GM23338 (cell line): ENCODE data around the gene TRPC4.

ENCODE experiments used
- CTCF ChIP-seq, 2 experiments: fragments of 200-600 bp in 1 of 2; sonication (generic) in 1 of 2; conservative IDR thresholded peaks; 2 replicates each; pipeline versions ENCODE4 v1.5.1 to v1.6.1; 2016 to 2017; ENCODE audit warnings: antibody characterized with exemption in 2 of 2, low read depth in 2 of 2, mild to moderate bottlenecking in 2 of 2, moderate library complexity in 1 of 2
- ETS1 ChIP-seq: IDR thresholded peaks from 2 replicates; pipeline ENCODE4 v1.6.1; 2016; ENCODE audit warnings: antibody characterized with exemption
- EZH2 ChIP-seq: fragments of 200-600 bp; sonication (generic); IDR thresholded peaks from one replicate; pipeline ENCODE4 v1.8.0; 2017; ENCODE audit warnings: antibody characterized with exemption, mild to moderate bottlenecking, low read depth; ENCODE audit not compliant: unreplicated experiment
- EZH2phosphoT487 ChIP-seq: fragments of 200-600 bp; sonication (generic); IDR thresholded peaks from one replicate; pipeline ENCODE4 v1.8.1; 2018; ENCODE audit warnings: antibody characterized with exemption; ENCODE audit not compliant: unreplicated experiment
- JUNB ChIP-seq: IDR thresholded peaks from one replicate; pipeline ENCODE4 v1.6.1; 2016; ENCODE audit warnings: antibody characterized with exemption; ENCODE audit not compliant: unreplicated experiment
- NANOG ChIP-seq: IDR thresholded peaks from 2 replicates; pipeline ENCODE4 v1.6.1; 2016; ENCODE audit warnings: antibody characterized with exemption, borderline replicate concordance
- POLR2AphosphoS5 ChIP-seq: IDR thresholded peaks from 2 replicates; pipeline ENCODE4 v1.6.1; 2016; ENCODE audit warnings: antibody characterized with exemption, low read depth
- REST ChIP-seq: IDR thresholded peaks from one replicate; pipeline ENCODE4 v1.6.1; 2018; ENCODE audit warnings: antibody characterized with exemption; ENCODE audit not compliant: unreplicated experiment
- STAT1 ChIP-seq: IDR thresholded peaks from one replicate; pipeline ENCODE4 v1.6.1; 2016; ENCODE audit warnings: antibody characterized with exemption; ENCODE audit not compliant: unreplicated experiment
- ZNF331 ChIP-seq: fragments of 250-450 bp; sonication (Bioruptor Pico); IDR thresholded peaks from 2 replicates; pipeline ENCODE4 v1.5.0; 2020; ENCODE audit warnings: low read depth, mild to moderate bottlenecking, moderate library complexity

- TF ChIP-seq CTCF (conservative IDR thresholded peaks at IDR 0.05; ENCODE audit: low read depth in 2 of 2) = no peak
- TF ChIP-seq REST = no peak
- no peak for TF ChIP-seq POLR2AphosphoS5
- no peak for TF ChIP-seq EZH2
- no peak for TF ChIP-seq JUNB
- no peak for TF ChIP-seq NANOG
- no peak for TF ChIP-seq EZH2phosphoT487
- TF ChIP-seq ETS1 = no peak
- TF ChIP-seq STAT1 = no peak
- TF ChIP-seq ZNF331 = no peak
Observed at GRCh38 chr13:37775871-37776270, 93.7 kb downstream of the TRPC4 start.
